Stimulated activated CD8-positive, alpha-beta memory T cell treated with anti-CD3 and anti-CD28 coated beads, Interleukin-12 subunit alpha, Interleukin-12 subunit beta, amount 100 ng/mL, for 4 hours (primary cell): ENCODE results near the gene AFP.

Experiments used
- DNase-seq: peaks from one replicate; pipeline ENCODE4 v3.0.0-alpha.2; 2020; ENCODE audit warnings: low read depth

Gene AFP

DNA sequence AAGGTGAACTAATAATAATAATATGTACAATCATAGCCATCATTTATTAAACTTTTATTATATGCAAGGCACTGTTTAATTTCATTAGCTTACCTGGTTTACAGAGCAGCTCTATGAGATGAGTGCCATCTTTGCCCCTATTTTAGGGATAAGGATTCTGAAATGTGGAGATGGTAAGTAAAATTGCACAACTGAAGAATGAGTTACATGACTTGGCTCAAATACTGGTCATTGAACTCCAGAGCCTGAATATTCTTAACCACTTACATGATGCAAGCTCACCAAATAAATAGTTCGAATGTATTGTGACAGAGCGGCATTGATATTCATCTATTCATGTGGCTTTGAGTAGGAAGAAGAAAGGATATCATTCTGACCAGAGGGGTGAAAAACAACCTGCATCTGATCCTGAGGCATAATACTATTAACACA lies 20.2 kb upstream of the AFP start:
- DNase-seq: no peak

DNA sequence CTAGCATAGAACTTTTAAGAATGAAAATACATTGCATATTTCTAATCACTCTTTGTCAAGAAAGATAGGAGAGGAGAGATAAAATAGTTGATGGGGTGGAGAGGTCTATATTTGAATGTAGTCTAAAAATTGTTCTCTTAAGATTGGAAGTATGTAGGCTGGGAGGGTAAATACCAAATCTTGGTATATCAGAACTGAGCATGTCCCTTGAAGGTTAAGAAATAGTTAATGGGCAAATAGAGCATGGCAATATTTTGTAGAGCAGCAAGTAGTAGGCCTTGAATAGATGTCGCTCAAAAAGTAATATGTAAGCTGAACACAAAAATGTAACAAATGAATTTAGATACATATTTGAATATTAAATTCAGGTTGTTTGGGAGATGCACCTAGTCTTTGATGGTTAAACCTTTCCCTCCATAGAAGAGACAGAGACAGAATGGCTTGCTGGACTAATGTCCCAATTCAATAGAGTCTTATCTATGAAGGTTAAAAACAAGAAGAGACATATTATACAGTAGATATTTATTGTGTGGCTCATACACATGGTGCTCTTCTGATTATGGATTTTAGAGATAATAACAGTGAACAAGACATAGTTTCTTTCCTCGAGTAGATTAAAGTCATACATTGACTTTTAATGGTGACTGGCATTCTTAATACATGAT lies 19.5 kb upstream of the AFP start:
- DNase-seq: no peak

DNA sequence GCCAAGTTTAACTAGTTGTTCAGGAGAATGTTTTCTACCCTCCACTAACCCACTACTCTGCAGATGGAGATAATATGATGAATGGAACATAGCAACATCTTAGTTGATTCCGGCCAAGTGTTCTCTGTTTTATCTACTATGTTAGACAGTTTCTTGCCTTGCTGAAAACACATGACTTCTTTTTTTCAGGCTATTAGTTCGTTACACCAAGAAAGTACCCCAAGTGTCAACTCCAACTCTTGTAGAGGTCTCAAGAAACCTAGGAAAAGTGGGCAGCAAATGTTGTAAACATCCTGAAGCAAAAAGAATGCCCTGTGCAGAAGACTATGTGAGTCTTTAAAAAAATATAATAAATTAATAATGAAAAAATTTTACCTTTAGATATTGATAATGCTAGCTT lies 18.7 kb upstream of the AFP start:
- no peak for DNase-seq

DNA sequence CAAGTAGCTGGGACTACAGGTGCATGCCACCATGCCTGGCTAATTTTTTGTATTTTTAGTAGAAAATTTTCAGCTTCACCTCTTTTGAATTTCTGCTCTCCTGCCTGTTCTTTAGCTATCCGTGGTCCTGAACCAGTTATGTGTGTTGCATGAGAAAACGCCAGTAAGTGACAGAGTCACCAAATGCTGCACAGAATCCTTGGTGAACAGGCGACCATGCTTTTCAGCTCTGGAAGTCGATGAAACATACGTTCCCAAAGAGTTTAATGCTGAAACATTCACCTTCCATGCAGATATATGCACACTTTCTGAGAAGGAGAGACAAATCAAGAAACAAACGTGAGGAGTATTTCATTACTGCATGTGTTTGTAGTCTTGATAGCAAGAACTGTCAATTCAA lies 18.0 kb upstream of the AFP start:
- DNase-seq: no peak

DNA sequence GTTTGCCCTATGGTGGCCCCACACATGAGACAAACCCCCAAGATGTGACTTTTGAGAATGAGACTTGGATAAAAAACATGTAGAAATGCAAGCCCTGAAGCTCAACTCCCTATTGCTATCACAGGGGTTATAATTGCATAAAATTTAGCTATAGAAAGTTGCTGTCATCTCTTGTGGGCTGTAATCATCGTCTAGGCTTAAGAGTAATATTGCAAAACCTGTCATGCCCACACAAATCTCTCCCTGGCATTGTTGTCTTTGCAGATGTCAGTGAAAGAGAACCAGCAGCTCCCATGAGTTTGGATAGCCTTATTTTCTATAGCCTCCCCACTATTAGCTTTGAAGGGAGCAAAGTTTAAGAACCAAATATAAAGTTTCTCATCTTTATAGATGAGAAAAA lies 17.3 kb upstream of the AFP start:
- DNase-seq: no peak

DNA sequence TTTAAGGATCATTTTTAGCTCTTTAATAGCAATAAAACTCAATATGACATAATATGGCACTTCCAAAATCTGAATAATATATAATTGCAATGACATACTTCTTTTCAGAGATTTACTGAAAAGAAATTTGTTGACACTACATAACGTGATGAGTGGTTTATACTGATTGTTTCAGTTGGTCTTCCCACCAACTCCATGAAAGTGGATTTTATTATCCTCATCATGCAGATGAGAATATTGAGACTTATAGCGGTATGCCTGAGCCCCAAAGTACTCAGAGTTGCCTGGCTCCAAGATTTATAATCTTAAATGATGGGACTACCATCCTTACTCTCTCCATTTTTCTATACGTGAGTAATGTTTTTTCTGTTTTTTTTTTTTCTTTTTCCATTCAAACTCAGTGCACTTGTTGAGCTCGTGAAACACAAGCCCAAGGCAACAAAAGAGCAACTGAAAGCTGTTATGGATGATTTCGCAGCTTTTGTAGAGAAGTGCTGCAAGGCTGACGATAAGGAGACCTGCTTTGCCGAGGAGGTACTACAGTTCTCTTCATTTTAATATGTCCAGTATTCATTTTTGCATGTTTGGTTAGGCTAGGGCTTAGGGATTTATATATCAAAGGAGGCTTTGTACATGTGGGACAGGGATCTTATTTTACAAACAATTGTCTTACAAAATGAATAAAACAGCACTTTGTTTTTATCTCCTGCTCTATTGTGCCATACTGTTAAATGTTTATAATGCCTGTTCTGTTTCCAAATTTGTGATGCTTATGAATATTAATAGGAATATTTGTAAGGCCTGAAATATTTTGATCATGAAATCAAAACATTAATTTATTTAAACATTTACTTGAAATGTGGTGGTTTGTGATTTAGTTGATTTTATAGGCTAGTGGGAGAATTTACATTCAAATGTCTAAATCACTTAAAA lies 16.6 kb upstream of the AFP start:
- DNase-seq: no peak

DNA sequence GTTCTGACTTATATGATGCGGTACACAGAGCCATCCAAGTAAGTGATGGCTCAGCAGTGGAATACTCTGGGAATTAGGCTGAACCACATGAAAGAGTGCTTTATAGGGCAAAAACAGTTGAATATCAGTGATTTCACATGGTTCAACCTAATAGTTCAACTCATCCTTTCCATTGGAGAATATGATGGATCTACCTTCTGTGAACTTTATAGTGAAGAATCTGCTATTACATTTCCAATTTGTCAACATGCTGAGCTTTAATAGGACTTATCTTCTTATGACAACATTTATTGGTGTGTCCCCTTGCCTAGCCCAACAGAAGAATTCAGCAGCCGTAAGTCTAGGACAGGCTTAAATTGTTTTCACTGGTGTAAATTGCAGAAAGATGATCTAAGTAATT lies 15.4 kb upstream of the AFP start:
- no peak for DNase-seq

DNA sequence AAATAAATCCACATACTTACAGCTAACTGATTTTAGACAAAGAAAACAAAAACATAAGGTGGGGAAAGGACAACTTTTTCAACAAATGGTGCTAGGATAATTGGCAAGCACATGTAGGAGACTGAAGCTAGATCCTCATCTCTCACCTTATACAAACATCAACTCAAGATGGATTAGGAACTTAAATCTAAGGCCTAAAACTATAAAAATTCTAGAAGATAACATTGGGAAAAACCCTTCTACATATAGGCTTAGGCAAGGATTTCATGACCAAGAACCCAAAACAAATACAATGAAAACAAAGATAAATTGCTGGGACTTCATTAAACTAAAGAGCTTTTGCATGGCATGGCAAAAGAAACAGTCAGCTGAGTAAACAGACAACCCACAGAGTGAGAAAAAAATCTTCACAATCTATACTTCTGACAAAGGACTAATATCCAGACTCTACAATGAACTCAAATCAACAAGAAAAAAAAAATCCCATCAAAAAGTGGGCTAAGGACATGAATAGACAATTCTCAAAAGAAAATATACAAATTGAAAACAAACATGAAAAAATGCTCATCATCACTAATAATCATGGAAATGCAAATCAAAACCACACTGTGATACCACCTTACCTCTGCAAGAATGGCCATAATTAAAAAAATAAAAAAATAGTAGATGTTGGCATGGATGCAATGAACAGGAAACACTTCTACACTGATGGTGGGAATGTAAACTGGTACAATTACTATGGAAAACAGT lies 14.1 kb upstream of the AFP start:
- no peak for DNase-seq

DNA sequence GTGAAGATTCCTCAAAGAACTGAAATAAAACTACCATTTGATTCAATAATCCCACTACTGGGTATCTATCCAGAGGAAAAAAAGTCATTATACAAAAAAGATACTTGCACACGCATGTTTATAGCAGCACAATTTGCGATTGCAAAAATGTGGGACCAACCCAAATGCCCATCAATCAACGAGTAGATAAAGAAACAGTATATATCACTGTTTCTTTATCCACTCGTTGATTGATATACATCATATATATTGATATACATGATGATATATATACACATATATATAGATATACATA lies 13.6 kb upstream of the AFP start:
- no peak for DNase-seq

DNA sequence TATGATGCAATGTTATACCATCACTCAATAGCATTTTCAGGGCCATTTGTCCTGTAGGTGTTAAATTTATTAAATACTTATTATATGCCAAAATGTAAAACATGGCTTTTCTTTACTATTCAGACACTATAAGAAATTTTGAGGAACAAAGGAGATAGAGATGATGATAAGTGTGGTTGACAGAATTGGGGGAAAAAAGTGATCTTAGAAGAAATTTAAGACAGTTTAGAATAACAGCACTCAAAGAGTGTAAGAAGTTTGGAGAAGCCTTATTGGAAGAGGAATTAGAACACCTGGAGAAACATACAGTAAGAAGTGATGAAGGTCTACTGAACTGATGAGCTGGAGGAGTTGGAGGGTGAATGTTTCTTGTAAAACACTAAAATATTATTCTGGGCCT lies 12.8 kb upstream of the AFP start:
- no peak for DNase-seq

DNA sequence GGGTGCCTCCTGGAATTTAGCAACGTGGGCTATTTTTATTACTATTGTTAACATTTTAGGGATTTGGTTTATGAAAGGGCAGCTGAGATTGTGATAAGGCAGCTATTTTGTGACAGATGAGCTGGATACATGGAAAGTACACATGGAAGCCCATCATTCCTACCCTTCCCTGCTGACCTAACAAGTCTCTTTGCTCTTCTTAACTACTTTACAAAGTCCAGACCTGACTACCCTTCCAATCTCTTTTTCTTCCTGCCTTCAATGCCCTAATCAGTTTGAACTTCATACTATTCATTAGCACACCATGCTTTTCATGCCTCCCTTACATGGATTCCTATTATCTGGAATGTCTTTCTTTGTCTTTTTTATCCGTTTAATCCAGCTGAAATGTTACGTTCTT lies 9.4 kb upstream of the AFP start:
- no peak for DNase-seq

DNA sequence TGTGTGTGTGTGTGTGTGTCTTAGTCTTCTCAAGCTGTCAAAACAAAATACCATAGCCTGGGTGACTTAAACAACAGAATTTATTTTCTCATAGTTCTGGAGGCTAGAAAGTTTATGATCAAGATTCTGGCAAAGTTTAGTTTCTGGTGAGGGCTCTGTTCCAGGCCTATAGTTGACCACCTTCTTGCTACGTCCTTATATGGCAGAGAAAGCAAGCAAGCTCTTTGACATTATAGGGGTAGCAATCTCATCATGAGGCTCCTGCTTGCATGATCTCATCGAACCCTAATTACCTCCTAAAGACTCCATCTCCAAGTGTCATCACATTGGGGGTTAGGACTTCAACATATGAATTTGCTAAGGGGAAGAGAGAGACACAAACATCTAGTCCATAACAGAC lies 6.9 kb upstream of the AFP start:
- no peak for DNase-seq

DNA sequence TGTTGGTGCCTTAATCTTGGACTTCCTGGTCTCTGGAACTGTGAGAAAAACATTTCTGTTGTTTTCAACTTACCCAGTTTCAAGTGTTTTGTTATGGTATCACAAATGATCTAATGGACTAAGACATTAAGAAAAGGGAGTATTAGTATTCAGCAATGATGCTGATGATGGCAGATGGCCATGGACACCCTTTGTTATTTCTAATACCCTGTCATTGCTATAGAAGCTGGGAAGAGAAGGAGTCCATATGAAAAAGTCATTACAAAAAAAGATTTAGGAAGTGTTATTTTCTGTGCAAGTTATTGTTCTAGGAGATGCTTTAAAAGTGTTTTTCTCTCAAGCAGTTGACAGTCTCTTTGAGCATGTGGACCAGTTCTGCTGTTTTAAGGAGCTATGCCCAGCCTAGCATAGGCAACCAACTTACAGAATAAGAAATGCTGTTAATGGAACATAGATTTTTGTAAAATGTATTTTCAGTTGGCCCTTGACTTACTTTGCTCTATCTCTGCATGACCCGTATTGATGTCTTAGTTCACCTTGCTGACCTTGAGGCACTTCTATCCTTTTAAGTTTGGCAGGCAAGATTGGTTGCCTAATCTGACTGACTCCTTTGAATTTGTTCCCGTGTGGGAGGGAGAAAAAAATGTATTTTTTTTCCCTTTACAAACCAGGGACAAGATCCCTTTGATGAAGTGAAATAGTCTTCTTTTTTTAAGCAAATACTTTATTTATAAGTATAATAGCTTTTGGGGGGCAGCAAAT lies 6.0 kb upstream of the AFP start:
- no peak for DNase-seq

DNA sequence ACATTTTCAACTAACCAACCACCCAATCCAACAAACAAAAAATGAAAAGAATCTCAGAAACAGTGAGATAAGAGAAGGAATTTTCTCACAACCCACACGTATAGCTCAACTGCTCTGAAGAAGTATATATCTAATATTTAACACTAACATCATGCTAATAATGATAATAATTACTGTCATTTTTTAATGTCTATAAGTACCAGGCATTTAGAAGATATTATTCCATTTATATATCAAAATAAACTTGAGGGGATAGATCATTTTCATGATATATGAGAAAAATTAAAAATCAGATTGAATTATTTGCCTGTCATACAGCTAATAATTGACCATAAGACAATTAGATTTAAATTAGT lies 4.2 kb upstream of the AFP start:
- no peak for DNase-seq

DNA sequence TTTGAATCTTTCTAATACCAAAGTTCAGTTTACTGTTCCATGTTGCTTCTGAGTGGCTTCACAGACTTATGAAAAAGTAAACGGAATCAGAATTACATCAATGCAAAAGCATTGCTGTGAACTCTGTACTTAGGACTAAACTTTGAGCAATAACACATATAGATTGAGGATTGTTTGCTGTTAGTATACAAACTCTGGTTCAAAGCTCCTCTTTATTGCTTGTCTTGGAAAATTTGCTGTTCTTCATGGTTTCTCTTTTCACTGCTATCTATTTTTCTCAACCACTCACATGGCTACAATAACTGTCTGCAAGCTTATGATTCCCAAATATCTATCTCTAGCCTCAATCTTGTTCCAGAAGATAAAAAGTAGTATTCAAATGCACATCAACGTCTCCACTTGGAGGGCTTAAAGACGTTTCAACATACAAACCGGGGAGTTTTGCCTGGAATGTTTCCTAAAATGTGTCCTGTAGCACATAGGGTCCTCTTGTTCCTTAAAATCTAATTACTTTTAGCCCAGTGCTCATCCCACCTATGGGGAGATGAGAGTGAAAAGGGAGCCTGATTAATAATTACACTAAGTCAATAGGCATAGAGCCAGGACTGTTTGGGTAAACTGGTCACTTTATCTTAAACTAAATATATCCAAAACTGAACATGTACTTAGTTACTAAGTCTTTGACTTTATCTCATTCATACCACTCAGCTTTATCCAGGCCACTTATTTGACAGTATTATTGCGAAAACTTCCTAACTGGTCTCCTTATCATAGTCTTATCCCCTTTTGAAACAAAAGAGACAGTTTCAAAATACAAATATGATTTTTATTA lies 3.6 kb upstream of the AFP start:
- DNase-seq: no peak

DNA sequence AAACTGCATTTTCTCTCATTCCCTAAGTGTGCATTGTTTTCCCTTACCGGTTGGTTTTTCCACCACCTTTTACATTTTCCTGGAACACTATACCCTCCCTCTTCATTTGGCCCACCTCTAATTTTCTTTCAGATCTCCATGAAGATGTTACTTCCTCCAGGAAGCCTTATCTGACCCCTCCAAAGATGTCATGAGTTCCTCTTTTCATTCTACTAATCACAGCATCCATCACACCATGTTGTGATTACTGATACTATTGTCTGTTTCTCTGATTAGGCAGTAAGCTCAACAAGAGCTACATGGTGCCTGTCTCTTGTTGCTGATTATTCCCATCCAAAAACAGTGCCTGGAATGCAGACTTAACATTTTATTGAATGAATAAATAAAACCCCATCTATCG lies 2.9 kb upstream of the AFP start:
- no peak for DNase-seq

DNA sequence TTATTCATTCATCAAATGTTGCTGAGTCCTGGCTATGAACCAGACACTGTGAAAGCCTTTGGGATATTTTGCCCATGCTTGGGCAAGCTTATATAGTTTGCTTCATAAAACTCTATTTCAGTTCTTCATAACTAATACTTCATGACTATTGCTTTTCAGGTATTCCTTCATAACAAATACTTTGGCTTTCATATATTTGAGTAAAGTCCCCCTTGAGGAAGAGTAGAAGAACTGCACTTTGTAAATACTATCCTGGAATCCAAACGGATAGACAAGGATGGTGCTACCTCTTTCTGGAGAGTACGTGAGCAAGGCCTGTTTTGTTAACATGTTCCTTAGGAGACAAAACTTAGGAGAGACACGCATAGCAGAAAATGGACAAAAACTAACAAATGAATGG lies 1.7 kb upstream of the AFP start:
- no peak for DNase-seq

DNA sequence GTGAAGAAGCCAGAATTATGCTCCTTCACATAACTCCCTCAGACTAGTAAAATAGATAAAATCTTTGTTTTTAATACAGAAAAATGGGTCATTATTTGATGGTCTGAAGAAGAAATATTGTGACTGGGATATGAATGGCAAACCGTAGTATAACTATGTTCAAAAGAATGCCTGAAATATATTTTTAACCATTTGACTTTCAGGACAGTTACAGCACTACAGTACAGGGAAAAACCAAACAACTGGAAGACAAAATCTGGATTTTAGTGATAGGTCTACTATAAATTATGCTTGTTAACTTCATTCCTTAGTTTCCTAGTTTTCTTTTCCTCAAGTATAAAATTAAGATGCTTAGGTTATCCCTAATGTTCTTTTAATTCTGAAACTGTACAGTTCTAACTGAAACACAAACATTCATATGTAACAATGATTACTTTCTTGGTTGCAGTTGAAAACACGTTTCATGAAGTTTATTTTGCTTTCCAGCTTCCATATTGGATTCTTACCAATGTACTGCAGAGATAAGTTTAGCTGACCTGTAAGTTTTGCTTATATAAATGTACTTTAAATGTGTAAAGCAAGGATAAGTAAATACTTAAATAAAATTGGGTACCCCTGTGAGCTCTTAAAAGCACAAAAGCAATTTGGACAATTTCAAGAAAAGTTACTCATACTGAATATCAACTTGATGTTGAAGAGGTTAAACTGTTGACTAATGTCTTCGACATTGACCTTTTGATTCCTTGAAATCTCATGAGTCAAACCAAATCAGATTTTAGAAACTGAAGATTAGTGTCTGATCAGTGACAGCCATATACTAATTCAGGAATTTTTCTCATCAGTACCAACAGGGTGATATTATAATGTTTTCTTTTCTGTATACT lies 895 bp downstream of the AFP start:
- DNase-seq: no peak

DNA sequence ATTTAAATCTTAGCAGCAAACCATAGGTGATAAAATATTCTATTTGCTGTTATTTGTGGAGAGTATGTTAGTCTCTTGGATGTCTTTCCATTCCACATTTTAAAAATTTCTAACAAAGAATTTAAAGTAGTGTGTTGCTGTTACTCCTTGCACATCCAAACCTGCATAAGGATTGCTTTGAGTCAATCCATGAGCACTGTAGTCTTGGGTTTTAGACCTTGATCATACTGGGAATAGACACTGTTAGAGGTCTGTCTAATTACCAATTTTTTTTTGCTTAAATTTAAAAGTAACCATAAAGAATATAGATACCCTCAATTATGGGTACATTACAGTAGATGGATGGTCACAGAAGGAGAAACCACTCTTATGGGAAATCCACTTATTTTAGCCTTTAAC lies 1.5 kb downstream of the AFP start:
- DNase-seq: no peak

DNA sequence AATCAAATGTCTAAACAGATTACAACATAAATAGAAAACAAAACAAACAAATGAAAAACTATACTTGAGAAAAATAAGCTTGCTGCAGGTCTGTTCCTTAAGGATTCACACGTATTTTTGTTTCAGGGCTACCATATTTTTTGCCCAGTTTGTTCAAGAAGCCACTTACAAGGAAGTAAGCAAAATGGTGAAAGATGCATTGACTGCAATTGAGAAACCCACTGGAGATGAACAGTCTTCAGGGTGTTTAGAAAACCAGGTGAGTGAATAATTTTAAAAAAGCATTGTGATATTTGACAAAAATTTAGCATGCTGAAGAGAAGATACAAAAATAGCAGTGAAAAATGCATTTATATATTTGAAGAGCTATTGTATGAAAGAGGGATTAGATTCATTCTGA lies 2.0 kb downstream of the AFP start:
- no peak for DNase-seq
